Measurements from ENCODE around the gene CADPS.

The CADPS gene

GRCh38 chr3:62531981-62532380 is 343.2 kb downstream of the CADPS start:
- Mint-ChIP-seq H3K27me3 (peaks cover 4% of the 10 kb centered on the region), H3K9me3 (no peaks in the 10 kb centered on the region), H3K4me3 (no peak overlapping the region), H3K27ac (no peak overlapping the region), H3K36me3 (ENCODE audit: low read depth) (no peaks in the 10 kb centered on the region), H3K4me1 (ENCODE audit: low read depth) (no peaks in the 10 kb centered on the region)

- no peaks in the 10 kb centered on the region for H3K4me1 Mint-ChIP-seq (ENCODE audit: low read depth)
- H3K36me3 Mint-ChIP-seq (ENCODE audit: low read depth) = no peaks in the 10 kb centered on the region
- H3K9me3 Mint-ChIP-seq = no peaks in the 10 kb centered on the region
- peaks cover 3% of the 10 kb centered on the region for H3K27me3 Mint-ChIP-seq
- no peak overlapping the region for H3K27ac Mint-ChIP-seq
- H3K4me3 Mint-ChIP-seq = no peak overlapping the region
Measured at GRCh38 chr3:62531493-62531892, 343.7 kb downstream of the CADPS start.

GRCh38 chr3:62529230-62529629 is 346.0 kb downstream of the CADPS start:
- H3K4me3 Mint-ChIP-seq = no peak overlapping the region
- H3K4me1 Mint-ChIP-seq (ENCODE audit: low read depth) = no peaks in the 10 kb centered on the region
- no peak overlapping the region for H3K27ac Mint-ChIP-seq
- no peaks in the 10 kb centered on the region for H3K9me3 Mint-ChIP-seq
- H3K36me3 Mint-ChIP-seq (ENCODE audit: low read depth) = no peaks in the 10 kb centered on the region
- H3K27me3 Mint-ChIP-seq = no peaks in the 10 kb centered on the region

- H3K4me1 Mint-ChIP-seq (ENCODE audit: low read depth) = no peaks in the 10 kb centered on the region
- H3K9me3 Mint-ChIP-seq = no peaks in the 10 kb centered on the region
- H3K36me3 Mint-ChIP-seq (ENCODE audit: low read depth) = no peaks in the 10 kb centered on the region
- no peaks in the 10 kb centered on the region for H3K27me3 Mint-ChIP-seq
- no peak overlapping the region for H3K27ac Mint-ChIP-seq
- H3K4me3 Mint-ChIP-seq = no peak overlapping the region
Measured at GRCh38 chr3:62527474-62527873, 347.7 kb downstream of the CADPS start.

GRCh38 chr3:62525281-62525680 is 349.9 kb downstream of the CADPS start:
- Mint-ChIP-seq H3K4me1 (ENCODE audit: low read depth) (no peaks in the 10 kb centered on the region), H3K9me3 (no peaks in the 10 kb centered on the region), H3K4me3 (no peak overlapping the region), H3K27ac (no peak overlapping the region), H3K36me3 (ENCODE audit: low read depth) (no peaks in the 10 kb centered on the region), H3K27me3 (no peaks in the 10 kb centered on the region)

GRCh38 chr3:62523672-62524071 is 351.5 kb downstream of the CADPS start:
- H3K36me3 Mint-ChIP-seq (ENCODE audit: low read depth) = no peaks in the 10 kb centered on the region
- no peaks in the 10 kb centered on the region for H3K9me3 Mint-ChIP-seq
- H3K27ac Mint-ChIP-seq = no peak overlapping the region

GRCh38 chr3:62521464-62522105 is 353.6 kb downstream of the CADPS start:
- H3K27ac Mint-ChIP-seq = no peak overlapping the region
- no peaks in the 10 kb centered on the region for H3K9me3 Mint-ChIP-seq
- H3K36me3 Mint-ChIP-seq (ENCODE audit: low read depth) = no peaks in the 10 kb centered on the region
- H3K27me3 Mint-ChIP-seq = no peaks in the 10 kb centered on the region
- H3K4me3 Mint-ChIP-seq = no peak overlapping the region
- no peaks in the 10 kb centered on the region for H3K4me1 Mint-ChIP-seq (ENCODE audit: low read depth)

More at GRCh38 chr3:62523672-62524071, 351.5 kb downstream of the CADPS start:
- Mint-ChIP-seq H3K4me3 (no peak overlapping the region), H3K4me1 (ENCODE audit: low read depth) (no peaks in the 10 kb centered on the region), H3K27me3 (no peaks in the 10 kb centered on the region)

- Mint-ChIP-seq H3K36me3 (ENCODE audit: low read depth) (no peaks in the 10 kb centered on the region), H3K4me1 (ENCODE audit: low read depth) (no peaks in the 10 kb centered on the region), H3K27ac (no peak overlapping the region), H3K27me3 (no peaks in the 10 kb centered on the region), H3K4me3 (no peak overlapping the region), H3K9me3 (no peaks in the 10 kb centered on the region)
Measured at GRCh38 chr3:62503516-62503915, 371.7 kb downstream of the CADPS start.

GRCh38 chr3:62502315-62503300 is 372.6 kb downstream of the CADPS start:
- H3K27me3 Mint-ChIP-seq = no peaks in the 10 kb centered on the region
- no peaks in the 10 kb centered on the region for H3K4me1 Mint-ChIP-seq (ENCODE audit: low read depth)
- H3K27ac Mint-ChIP-seq = no peak overlapping the region
- no peaks in the 10 kb centered on the region for H3K9me3 Mint-ChIP-seq
- no peak overlapping the region for H3K4me3 Mint-ChIP-seq
- H3K36me3 Mint-ChIP-seq (ENCODE audit: low read depth) = no peaks in the 10 kb centered on the region

- Mint-ChIP-seq H3K4me1 (ENCODE audit: low read depth) (no peaks in the 10 kb centered on the region), H3K4me3 (no peak overlapping the region), H3K27me3 (no peaks in the 10 kb centered on the region), H3K27ac (no peak overlapping the region), H3K9me3 (no peaks in the 10 kb centered on the region), H3K36me3 (ENCODE audit: low read depth) (no peaks in the 10 kb centered on the region)
Measured at GRCh38 chr3:62501289-62501668, 373.9 kb downstream of the CADPS start.

GRCh38 chr3:62500556-62501288 is 374.5 kb downstream of the CADPS start:
- H3K36me3 Mint-ChIP-seq (ENCODE audit: low read depth) = no peaks in the 10 kb centered on the region
- no peaks in the 10 kb centered on the region for H3K9me3 Mint-ChIP-seq
- H3K4me3 Mint-ChIP-seq = no peak overlapping the region
- H3K4me1 Mint-ChIP-seq (ENCODE audit: low read depth) = no peaks in the 10 kb centered on the region
- no peaks in the 10 kb centered on the region for H3K27me3 Mint-ChIP-seq
- no peak overlapping the region for H3K27ac Mint-ChIP-seq

GRCh38 chr3:62497156-62497555 is 378.1 kb downstream of the CADPS start:
- no peaks in the 10 kb centered on the region for H3K4me1 Mint-ChIP-seq (ENCODE audit: low read depth)
- no peak overlapping the region for H3K4me3 Mint-ChIP-seq
- H3K36me3 Mint-ChIP-seq (ENCODE audit: low read depth) = no peaks in the 10 kb centered on the region
- no peaks in the 10 kb centered on the region for H3K27me3 Mint-ChIP-seq
- H3K9me3 Mint-ChIP-seq = no peaks in the 10 kb centered on the region
- no peak overlapping the region for H3K27ac Mint-ChIP-seq

- no peak overlapping the region for H3K4me3 Mint-ChIP-seq
- H3K4me1 Mint-ChIP-seq (ENCODE audit: low read depth) = no peaks in the 10 kb centered on the region
- H3K9me3 Mint-ChIP-seq = no peaks in the 10 kb centered on the region
- H3K27ac Mint-ChIP-seq = no peak overlapping the region
- H3K27me3 Mint-ChIP-seq = no peaks in the 10 kb centered on the region
- no peaks in the 10 kb centered on the region for H3K36me3 Mint-ChIP-seq (ENCODE audit: low read depth)
Measured at GRCh38 chr3:62496503-62496902, 378.7 kb downstream of the CADPS start.

GRCh38 chr3:62493109-62493801 is 382.0 kb downstream of the CADPS start:
- H3K9me3 Mint-ChIP-seq = no peaks in the 10 kb centered on the region
- no peaks in the 10 kb centered on the region for H3K4me1 Mint-ChIP-seq (ENCODE audit: low read depth)
- H3K27me3 Mint-ChIP-seq = no peaks in the 10 kb centered on the region
- no peak overlapping the region for H3K27ac Mint-ChIP-seq
- no peaks in the 10 kb centered on the region for H3K36me3 Mint-ChIP-seq (ENCODE audit: low read depth)
- H3K4me3 Mint-ChIP-seq = no peak overlapping the region

Measured in stimulated activated naive CD8-positive, alpha-beta T cell treated with anti-CD3 and anti-CD28 coated beads, Interleukin-15, Interleukin-2, amounts not matched to agents 100 ng/mL and 50 ng/mL, for 24 hours (primary cell).